Left colon (tissue), 2 donors: ENCODE measurements around the gene INAVA. TPM values are rescaled to one million over a fixed set of nuclear protein-coding genes. Genes with fewer than 3 reads are reported as not detected.
"Not testable (repeated sequence)": the region's sequence is repeated elsewhere in the genome, so short reads cannot be mapped to it uniquely, and the experiment has no call there.

Experiments used
- ATAC-seq: fragments of 200-7000 bp; cut with Tn5 transposase; one replicate; pipeline ENCODE4 v1.9.1; 2020; ENCODE audit warnings: mild to moderate bottlenecking, moderate library complexity
- DNase-seq, 2 donors: peaks; one replicate each; pipeline ENCODE4 v3.0.0-alpha.2; 2020
- intact Hi-C, 2 donors: fragments of 100-400 bp; cut with DNase I in 1 of 2; cut with micrococcal nuclease in 1 of 2; formaldehyde crosslinking; loops; one replicate each; pipeline versions ENCODE4 v1.11.2 to v1.14.0; 2022; cut with DNase I, micrococcal nuclease
- total RNA-seq, 2 donors: library from RNA; stranded (reverse); fragmentation: NEBNext Ultra II Directional; extraction: Animal tissue kit (Norgen Biotek cat#: 25700); gene quantifications; one replicate each; pipeline ENCODE4 v1.2.1, GENCODE V29; 2021
- donor health status: DM: no; HTN: no; CAD: no.
- donor health status: DM: yes; HTN: yes; CAD: no.

INAVA gene
- total RNA-seq, 2 donors from 2014 or later = 172 to 195 TPM

DNA sequence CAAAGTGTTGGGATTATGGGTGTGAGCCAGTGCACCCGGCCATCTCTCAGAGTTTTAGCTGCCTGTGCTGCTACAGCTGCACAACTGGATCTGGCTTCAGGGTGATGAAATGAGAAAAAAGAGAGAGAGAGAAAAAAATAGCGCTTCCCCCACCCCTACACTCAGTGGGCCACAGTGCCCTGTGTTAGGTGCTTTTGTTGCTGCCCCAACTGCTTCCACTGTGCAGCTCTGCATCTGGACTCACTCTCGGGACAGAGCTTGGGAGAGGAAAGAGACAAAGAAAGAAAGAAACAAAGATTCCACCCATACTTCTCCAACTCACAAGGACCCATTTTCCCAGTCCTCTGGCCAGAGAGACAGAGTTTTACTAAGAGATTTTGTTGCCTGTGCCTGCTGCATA, 50.4 kb downstream of the INAVA start:
- no peak for ATAC-seq
- intact Hi-C loops = no loop called here
- DNase-seq = no peak

DNA sequence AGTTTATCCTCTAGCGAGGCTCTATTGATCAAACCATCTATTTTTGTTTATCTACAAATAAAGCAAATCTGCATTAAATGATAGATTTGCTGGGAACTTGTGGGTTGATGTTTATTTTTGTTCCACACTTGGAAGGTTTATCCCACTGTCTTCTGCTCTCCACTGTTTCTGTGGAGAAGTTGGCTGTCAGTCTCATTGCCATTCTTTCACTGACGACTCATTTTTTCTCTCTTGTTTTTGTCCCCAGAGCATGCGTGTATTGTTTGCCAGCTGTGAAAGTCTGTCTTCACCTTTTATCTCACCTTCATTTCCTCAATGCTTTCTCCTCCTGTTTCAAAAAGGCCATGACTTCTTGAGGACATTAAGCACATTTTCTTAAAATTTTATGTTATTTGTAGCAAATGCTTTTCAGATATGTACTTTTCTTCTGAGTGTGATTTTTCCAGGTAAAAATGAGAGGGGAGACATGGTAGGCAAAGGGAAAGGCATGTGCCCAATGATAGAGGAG, 52.4 kb downstream of the INAVA start:
- intact Hi-C loops = no loop called here
- ATAC-seq (no peak), DNase-seq (no peak)

DNA sequence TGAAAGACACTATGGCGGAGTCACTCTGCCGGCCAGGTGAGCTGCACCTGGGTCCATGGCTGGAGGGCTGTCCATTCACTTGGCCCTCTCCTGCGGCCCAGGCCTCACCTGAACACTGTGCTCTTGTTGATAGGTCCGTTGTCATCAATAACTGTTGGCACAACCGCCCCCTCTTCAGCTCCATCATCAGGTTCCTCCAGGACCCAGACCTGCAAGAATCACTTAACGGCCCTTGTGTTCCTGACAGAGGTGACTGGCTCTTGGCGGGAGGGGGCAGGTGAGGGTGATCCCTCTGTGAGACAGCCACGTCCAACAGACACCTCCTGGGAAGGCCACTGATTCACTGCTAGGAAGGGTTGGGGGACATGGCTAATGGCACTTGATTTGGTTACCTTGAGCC, 54.9 kb downstream of the INAVA start:
- no peak for DNase-seq
- ATAC-seq = no peak
- intact Hi-C loops = no loop called here

DNA sequence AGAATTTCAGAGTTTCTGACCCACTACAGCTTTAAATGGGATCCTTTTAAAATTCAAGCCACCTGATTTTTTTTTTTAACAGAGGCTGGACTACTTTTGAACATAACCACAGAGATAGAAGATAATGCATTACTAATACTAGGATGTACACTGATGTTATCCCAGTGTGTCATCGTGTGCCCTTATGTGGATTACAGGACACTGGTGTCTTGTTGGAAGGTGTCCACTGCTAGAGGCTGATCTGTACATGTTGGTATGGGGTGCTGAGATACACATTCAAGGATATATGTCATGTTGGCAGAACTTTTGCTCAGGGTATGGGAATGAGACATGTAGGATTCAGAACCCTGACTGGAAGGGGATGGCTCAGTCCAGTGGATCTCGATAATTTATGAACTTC, 56.3 kb downstream of the INAVA start:
- ATAC-seq (no peak), DNase-seq (no peak)
- intact Hi-C loops = no loop called here

DNA sequence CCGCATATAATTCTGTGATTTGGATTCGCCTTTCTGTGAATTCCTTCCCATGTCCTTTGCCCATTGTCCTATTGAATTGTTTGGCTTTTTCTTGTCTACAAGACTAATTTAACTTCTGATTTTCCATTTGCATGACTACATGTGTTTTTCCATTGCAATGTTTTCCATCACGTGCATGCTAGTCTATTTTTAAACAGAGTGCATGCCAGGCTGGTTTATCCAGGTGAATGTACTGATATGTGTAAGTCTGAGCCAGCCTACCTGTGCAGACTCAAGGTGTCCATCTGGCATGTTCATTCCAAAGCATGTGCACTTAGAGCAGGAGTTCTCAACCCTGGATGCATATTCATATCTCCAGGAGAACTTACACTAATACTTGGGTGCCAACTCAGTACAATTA, 59.7 kb downstream of the INAVA start:
- no peak for DNase-seq
- intact Hi-C loops = no loop called here
- no peak for ATAC-seq

DNA sequence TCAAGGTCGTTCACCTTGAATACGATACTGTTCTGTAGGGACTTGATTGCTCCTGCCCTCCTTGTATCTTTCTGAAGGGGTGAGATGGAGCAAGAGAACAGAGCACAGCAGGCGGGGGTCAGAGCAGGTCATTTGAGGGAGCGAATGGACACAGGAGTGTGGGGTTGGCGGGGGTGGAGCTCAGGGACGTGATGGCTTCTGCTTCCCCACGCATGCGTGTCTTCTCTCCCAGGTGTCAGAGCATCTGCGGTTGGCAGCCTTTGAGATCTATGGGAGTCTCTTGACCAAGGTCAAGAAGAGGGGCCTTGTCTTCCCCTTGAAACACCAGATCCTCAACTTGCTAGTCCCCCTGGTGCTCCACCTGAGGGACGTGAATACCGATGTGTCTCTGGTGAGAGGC, 63.9 kb downstream of the INAVA start:
- no peak for ATAC-seq
- intact Hi-C loops = no loop called here

DNA sequence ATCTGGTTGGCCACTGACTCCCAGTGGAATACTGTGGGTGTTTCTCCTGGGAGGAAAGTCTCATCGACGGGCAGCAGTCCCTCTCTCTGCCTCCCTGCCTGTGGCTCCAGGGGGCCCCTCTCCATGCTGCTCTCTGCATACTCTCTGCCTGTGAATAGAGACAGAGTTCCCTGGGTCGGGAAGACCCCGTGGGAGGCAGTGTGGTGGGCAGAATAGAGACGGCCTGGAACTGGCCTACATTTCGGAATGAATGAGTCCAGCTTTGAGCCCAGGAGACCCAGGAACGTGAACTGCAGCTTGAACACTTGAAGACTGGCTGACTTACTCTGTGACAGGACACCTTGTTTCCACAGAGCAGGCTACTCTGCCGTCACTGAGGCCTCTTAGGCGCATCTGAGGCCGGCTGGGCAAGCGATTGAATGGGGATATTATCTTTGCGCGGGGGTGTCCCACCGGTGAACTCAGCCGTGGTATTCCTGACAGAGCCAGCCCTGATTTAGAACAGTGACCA, 64.8 kb downstream of the INAVA start:
- ATAC-seq (no peak), DNase-seq (no peak)
- intact Hi-C loops = no loop called here

More for the DNA sequence above, 63.9 kb downstream of the INAVA start:
- no peak for DNase-seq

DNA sequence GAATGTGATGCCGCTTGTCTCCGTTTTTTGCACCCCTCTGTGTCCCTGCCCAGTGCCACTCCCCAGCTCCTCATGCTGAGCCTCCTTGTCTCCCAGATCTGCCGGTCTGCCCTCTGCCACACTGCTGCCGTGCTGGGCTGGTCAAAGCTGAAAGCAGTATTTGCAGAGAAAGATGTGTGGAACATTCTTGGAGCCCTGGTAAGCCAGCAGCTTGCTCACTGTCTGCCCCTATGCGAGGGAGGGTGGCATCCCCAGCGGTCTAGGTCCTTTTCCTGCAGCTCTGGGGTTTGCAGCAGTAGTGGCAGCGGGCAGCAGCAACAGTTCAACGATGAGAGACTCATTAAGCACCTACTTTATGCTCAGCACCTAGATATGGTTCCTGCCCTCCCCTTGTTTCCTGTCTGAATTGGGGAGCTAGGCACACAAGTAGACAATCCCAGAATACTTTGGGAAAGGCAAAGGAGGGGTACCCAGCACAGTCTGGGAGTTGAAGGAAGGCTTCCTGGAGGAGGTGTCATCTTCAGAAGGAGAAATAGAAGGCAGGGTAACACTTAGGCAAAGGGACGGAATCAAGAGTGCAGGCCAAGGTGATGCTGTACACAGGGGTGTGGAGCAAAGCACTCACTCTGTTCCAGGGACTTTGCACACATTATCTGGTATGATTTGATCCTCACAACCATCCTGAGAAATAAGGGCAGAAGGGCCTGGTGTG, 65.7 kb downstream of the INAVA start:
- no peak for ATAC-seq

DNA sequence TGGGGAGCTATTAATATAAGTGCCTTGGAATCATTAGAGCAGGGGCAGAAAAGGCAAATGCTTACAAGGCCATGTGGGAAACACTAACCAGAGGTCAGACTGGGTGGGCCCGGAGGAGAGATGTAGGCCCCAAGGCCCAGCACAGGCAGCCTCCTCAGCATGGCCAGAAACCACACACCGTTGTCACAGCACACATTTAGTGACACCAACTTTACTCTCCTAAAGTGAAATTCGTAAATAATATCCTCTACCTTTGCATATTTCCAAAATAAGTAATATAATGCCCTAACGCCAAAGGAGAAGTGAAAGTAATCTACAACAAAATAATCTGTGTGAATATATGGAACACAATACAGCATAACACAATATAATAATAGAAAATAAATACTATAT, 66.2 kb downstream of the INAVA start:
- DNase-seq (no peak), ATAC-seq (no peak)
- intact Hi-C loops = no loop called here

More for the DNA sequence above, 65.7 kb downstream of the INAVA start:
- intact Hi-C loops = no loop called here
- DNase-seq = no peak

DNA sequence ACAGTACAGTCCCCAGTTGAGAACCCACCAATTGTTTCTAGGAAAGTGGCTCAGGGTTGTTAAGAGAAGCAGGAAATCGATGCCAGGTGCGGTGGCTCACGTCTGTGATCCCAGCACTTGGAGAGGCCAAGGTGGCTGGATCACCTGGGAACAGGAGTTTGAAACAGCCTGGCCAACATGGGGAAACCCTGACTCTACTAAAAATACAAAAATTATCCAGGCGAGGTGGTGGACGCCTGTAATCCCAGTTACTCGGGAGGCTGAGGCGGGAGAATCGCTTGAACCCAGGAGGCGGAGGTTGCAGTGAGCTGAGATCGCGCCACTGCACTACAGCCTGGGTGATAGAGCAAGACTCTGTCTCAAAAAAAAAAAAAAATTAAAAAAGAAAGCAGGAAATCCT, 67.5 kb downstream of the INAVA start:
- ATAC-seq, intact Hi-C loops, DNase-seq: not testable (repeated sequence)

DNA sequence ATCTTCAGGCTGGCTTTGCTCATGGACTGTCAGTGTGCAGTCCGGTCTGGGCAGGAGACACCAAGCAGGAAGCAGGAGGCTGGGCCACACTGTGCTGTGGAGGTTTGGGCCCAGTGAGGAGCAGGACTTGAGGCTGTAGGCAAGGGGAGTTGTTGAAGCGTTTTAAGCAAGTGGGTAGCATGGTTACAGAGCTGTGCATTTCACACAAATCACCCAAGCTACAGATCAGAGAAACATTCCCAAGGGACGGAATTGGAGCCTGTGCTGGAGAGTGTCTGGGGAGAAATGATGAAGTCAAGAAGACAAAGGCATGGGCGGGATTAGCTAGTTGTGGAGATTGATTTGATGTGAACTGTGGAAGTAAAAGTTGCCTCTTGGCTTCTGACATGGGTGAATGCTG, 67.9 kb downstream of the INAVA start:
- intact Hi-C loops = no loop called here
- DNase-seq (no peak), ATAC-seq (no peak)

DNA sequence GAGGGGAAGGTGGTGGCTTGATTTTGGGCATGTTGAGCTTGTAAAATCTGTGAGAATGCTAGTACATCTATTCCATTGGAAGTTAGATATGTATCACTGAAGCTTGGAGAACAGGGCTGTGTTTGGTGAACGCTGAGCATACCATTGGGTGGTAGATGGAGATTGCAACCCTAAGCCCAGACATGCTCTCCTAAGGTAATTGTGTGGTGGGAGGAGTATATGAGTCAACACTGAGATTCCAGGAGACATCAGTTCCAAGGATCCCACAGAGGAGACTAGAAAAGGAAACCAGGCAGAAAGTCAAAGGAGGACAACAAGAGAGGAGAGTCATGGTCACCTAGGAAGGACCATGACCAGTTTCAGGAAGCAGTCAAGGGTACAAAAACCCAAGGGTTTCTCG, 68.4 kb downstream of the INAVA start:
- ATAC-seq = no peak
- intact Hi-C loops = no loop called here
- no peak for DNase-seq

DNA sequence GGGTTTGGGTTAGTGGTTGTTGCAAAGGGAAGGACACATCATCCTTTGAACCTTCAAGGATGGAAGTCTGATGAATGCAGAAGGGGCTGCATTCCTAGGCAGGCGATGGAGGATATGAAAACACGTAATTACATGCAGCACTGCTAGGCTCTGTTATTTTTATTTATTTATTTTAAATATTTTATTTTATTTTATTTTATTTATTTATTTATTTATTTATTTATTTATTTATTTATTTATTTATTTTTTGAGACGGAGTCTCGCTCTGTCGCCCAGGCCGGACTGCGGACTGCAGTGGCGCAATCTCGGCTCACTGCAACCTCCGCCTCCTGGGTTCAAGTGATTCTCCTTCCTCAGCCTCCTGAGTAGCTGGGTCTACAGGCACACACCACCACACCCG, 69.2 kb downstream of the INAVA start:
- intact Hi-C loops, ATAC-seq: not testable (repeated sequence)

More for the DNA sequence above, 69.2 kb downstream of the INAVA start:
- not testable (repeated sequence) for DNase-seq

Other genes with a start within 250 kb of the INAVA start
- gene DDX59, start 225.0 kb upstream of the INAVA start, total RNA-seq = 10 to 100 TPM; 14.2 to 20.5 TPM
- gene CAMSAP2, start 156.0 kb upstream of the INAVA start, total RNA-seq = 1 to 10 TPM; 7.4 to 9.0 TPM
- under 1 TPM in 1 of 2 donors, not detected in 1; 0.64 TPM for gene GPR25, start 21.9 kb upstream of the INAVA start, total RNA-seq
- gene KIF21B, start 128.8 kb downstream of the INAVA start, total RNA-seq = 10 to 100 TPM in 1 of 2 donors, 1 to 10 TPM in 1; 5.5 to 11.0 TPM
- gene CACNA1S, start 217.5 kb downstream of the INAVA start, total RNA-seq = not detected
- gene ASCL5, start 232.3 kb downstream of the INAVA start, total RNA-seq = not detected